ENCODE measurements around the gene C3orf22.

DNA sequence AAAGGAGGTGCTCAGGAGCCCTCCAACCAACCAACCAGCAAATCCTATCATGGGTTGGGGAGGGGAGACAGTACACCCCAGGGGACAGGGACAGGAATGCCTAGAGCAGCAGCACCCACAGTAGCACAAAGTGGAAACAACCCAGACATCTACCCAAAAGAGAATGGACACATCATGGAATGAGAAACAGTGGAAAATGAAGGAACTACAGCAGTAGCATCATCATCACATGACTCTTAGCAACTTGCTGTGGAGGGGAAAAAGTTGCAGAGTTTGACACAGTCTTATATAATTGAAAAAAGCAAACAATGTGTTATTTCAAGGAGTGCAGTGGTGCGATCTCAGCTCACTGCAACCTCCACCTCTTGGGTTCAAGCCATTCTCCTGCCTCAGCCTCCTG is 11.0 kb downstream of the C3orf22 start:
- no peak for TF ChIP-seq CTCF (IDR thresholded peaks at IDR 0.05; ENCODE audit: poor library complexity, severe bottlenecking)
- TF ChIP-seq POLR2AphosphoS5 (IDR thresholded peaks at IDR 0.05): no peak
- no peak for TF ChIP-seq EZH2 (IDR thresholded peaks at IDR 0.05; ENCODE audit: borderline replicate concordance, insufficient read depth, low read length, poor library complexity, severe bottlenecking)
- TF ChIP-seq, protein P1, sequence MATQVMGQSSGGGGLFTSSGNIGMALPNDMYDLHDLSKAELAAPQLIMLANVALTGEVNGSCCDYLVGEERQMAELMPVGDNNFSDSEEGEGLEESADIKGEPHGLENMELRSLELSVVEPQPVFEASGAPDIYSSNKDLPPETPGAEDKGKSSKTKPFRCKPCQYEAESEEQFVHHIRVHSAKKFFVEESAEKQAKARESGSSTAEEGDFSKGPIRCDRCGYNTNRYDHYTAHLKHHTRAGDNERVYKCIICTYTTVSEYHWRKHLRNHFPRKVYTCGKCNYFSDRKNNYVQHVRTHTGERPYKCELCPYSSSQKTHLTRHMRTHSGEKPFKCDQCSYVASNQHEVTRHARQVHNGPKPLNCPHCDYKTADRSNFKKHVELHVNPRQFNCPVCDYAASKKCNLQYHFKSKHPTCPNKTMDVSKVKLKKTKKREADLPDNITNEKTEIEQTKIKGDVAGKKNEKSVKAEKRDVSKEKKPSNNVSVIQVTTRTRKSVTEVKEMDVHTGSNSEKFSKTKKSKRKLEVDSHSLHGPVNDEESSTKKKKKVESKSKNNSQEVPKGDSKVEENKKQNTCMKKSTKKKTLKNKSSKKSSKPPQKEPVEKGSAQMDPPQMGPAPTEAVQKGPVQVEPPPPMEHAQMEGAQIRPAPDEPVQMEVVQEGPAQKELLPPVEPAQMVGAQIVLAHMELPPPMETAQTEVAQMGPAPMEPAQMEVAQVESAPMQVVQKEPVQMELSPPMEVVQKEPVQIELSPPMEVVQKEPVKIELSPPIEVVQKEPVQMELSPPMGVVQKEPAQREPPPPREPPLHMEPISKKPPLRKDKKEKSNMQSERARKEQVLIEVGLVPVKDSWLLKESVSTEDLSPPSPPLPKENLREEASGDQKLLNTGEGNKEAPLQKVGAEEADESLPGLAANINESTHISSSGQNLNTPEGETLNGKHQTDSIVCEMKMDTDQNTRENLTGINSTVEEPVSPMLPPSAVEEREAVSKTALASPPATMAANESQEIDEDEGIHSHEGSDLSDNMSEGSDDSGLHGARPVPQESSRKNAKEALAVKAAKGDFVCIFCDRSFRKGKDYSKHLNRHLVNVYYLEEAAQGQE (IDR thresholded peaks at IDR 0.05; ENCODE audit: borderline replicate concordance): no peak
- TF ChIP-seq SMC3 (conservative IDR thresholded peaks at IDR 0.05; ENCODE audit: poor library complexity): no peak
- TF ChIP-seq RAD21 (conservative IDR thresholded peaks at IDR 0.05): no peak

Measured in neural cell (in vitro differentiated cells).